Embryonic facial prominence (tissue), 1 donor: ENCODE results near the gene LNPEP.

Experiments
- DNase-seq: peaks from one replicate; pipeline ENCODE4 v3.0.0-alpha.2; 2016; ENCODE audit errors: extremely low spot score

Gene LNPEP

DNA sequence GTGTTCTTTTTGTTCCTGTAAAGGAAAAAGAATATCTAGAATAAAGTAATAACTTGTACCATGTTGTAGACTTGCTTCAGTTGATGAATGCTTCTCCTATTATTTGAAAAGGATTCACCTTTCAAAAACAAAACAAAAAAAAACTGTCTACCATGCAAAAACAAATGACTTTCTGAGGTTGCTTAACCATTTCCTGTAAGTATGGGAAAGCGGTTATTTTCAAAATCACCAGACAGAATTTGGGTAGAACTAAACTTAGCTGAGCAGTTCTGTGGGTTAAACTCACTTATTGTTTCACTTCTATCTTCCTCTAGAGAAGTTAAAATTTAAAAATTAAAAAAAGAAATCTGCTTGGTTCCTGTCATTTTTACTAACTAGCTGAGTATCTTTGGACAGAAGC is 25.2 kb downstream of the LNPEP start:
- no peak for DNase-seq

DNA sequence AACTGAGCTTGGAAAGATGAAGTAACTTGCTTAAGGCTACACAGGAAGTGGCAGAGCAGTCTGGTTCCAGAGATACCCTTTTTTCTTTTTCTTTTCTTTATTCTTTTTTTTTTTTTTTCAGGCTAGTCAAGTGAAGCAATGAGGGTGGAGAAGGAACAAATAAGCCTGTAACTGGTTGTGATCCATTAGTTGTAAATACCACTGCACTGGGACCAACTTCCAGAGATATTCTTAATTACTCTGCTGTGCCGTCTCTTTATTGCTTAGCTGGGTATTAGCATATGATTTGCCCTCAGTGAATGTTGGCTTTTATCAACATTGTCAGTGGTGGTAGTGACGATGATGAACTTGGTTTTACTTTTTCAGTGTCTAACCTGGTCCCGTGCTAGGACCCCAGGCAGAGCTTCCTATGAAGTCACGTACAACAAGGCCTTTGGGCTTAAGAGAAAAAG is 26.7 kb downstream of the LNPEP start:
- no peak for DNase-seq

DNA sequence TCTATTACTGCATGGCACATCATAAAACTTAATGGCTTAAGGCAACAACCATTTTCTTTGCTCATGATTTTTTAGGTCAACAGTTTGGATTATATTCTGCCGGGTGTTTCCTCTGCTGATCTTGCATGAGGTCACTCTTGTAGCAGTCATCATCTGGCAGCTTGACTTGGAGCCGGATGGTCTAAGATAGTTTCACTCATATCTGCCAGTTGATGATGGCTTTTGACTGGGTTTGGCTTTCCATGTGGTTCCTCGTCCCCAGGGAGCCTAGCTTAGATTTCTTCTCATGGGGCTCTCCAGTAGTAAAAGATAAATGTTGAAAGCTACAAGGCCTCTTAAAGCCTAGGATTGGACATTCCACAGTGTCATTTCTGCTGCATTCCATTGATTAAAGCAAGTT is 27.4 kb downstream of the LNPEP start:
- DNase-seq = no peak

DNA sequence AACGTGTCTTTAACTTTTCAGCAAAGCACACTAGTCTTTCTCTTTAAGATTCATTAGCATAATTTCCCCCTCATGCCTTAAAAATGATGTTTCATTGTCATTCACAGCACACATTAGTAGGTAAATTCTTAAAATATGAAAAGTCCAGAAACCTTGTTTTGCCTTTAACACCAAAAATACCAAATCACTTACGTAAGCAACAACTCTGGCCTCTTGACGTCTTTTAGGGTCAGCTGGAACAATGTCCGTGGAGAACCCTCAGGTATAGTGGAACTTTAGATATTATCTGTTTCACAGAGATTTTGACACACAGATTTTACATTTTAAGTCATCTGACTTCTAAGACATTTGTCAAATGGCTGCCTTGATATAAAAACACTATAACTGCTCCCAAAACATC is 30.9 kb downstream of the LNPEP start:
- no peak for DNase-seq

DNA sequence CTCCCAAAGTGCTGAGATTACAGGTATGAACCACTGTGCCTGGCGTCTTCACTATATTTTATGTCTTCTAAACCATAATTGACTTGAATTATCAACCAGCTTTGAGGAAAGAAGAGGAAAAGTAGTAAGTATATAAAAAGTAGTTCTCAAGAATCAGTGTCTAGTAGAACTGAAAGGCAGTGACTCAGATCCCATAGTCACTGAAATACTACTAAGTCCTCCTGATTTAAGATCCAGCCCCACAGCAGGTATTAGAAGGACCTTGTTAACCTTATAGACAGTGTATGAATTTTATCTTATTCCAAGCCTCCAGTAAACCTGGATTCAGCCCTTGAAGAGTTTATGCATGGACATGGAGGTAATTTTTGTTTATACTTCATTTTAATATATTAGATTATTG is 31.5 kb downstream of the LNPEP start:
- no peak for DNase-seq

DNA sequence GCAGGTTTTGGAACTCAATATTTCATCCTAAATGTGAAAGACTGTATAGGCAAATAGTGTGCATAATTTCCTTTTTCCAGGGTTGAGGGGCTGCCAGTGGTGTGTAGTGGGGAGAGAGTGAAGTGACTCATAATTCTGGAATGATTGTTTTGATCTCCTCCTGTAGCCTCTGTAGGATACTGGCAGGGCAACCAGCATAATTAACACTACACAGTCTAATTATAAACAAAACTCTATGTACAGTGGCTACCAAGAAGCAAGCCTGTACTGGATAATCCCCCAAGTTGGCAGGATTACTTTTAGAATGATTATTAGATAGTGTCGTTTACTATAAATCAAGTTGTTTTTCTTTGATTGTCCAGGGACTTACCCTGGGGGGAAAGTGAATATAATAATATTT is 32.2 kb downstream of the LNPEP start:
- no peak for DNase-seq

DNA sequence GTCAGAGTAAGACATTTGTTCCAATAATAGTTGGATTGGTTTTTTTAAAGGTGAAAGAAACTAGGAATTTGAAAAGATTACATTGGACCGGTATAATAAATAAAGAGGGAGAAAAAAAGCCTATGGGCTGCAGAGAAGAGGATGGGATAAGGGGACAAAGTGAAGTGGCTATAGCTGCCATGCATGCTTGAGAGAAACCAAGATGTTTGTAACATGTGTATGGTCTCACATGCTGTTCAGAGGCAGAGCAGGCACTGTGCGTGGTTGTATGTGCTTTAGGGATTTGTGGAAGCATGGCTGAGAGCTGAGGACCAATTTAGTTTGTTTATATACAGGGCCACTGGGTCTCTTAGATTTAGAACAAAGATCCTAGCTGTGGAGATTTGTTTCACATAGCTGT is 32.7 kb downstream of the LNPEP start:
- DNase-seq = no peak

DNA sequence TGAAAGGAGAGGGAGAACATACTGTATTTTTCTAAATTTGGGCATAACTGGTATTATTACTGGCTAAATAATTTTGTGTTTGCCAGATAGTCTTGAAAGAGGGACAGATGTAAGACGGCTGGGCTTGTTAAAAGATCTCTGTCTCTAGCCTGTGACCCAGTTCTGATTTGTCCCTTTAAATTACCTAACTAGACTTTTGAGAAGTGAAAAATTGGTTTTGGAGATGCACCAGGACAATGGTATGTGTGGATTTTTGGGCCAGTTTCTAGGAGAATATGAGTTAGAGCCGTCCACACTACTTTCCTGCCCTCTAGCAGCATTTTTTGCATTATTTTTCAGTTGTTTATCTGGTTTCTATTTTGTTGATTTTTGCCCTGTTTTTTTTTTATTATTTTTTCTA is 33.5 kb downstream of the LNPEP start:
- no peak for DNase-seq

DNA sequence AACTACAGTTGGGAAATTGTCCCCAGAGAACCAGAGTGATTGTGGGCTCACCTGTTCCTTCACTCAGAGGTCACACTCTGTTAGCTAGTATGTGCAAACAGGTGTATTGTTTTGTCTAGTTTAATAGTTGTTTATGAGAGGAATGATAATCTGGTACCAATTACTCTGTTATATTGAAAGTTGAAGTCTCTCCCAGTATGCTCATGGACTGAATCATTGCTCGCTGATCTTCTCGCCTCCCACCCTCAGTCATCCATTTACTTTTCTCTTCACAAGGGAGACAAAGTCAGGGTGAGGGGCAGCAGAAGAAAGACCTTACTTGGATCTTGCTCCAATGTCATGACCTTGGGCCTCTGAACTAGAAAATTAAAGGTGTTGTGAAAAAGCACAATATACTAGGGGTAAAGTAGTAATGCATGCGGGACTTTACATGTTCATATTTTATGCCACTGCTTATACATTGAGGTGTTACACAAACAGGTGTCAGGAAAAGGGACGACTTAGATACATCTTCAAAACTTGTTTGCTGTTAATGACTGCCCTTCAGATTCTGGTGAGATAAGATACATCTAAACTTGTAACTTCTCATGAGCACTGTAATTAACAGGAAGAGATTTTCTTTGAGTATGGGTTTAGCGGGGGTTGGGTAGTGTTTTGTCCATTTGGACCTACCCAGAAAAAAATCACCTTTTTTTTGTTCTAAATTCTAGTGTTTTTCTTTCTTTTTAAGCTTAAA is 36.9 kb downstream of the LNPEP start:
- no peak for DNase-seq

DNA sequence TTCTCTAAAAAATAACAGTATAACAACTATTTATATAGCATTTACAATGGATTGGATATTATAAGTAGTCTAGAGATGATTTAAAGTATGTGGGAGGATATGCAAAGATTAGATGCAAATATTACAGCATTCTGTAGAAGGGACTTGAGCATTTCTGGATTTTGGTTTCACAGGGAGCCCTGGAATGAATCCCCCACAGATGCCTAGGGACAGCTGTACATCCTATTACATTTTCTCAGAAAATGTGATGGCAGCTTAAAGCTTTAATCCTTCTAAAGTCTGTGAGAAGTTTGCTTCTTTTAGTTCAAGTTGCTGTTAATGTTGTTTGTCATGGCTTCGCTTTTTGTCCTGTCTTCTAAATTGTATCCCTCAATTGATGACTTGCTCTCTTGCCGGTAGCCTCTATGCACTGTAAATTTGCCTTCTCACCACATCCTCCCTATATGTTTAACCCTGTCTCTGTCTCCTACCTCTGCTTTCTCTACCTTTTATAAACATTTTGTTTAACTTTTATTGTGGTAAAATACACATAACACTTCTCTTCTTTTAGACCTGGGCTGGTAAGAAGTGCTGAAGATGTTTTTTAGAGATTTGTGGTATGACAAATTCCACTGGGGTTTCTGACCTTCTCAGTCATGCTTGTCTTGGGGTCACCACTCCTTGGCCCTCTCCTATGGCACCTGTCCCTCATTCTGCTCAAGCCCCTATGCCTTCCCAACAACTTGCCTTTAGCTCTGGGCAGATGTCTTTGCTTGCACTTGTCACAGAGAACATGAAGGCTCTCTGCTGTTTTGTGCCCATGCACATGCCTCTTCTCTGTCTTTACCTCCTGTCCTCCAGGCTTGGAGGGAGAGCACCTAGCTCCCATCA is 37.9 kb downstream of the LNPEP start:
- no peak for DNase-seq

DNA sequence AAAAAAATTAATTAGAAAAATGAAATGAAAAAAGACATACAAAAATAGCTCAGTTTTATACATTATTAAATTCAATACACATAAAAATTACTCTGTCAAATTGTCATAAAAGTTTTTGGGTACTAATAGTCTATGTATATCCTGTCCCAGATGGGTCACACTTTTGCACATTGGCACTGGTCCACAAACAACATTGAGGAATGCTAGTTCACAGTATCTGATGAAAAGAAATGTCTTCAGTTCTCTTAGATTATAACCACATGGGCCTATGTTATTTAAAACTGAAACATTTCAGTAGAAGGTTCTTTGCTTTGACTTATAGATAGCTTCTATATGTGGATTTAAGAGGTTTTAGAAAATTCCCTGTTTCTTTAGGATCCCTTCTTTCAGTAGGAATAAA is 39.8 kb downstream of the LNPEP start:
- DNase-seq = no peak

DNA sequence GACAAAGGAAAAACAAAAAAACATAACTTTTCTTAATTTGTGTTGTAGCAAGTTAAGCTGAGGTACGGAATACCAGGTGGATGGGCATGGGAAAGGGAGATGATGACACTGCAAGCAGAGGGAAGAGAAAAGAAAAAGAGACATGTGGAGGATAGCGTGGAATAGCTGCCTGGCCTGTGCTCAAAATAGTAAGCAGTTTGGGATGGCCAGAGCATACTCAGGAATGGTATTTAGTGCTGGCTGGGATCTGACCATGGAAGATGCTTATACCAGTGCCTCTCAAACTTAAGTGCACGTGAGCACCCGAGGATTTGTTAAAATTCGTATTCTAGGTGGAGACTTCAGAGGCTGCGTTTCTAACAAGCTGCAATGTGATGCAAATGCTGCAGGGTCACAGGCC is 41.3 kb downstream of the LNPEP start:
- DNase-seq = no peak

DNA sequence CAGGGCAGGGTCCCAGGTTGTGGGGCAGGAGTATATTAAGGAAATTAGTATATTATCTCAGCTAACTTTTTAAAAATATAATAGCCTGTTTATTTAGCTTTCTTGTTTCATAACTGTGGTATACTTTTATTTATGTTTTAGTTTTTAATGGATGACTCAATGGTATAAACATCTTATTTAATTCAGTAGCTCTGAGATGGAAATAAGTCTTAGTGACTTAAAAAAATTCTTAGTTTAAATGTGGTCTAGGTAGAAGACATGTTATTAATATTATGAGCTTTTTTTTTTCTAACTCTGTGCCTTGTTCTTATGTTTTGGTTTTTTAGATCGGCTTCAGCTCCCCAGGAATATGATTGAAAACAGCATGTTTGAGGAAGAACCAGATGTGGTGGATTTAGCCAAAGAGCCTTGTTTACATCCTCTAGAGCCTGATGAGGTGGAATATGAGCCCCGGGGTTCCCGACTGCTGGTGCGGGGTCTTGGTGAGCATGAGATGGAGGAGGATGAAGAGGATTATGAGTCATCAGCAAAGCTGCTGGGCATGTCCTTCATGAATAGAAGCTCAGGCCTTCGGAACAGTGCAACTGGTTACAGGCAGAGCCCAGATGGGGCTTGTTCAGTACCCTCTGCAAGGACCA is 43.1 kb downstream of the LNPEP start:
- DNase-seq = no peak

DNA sequence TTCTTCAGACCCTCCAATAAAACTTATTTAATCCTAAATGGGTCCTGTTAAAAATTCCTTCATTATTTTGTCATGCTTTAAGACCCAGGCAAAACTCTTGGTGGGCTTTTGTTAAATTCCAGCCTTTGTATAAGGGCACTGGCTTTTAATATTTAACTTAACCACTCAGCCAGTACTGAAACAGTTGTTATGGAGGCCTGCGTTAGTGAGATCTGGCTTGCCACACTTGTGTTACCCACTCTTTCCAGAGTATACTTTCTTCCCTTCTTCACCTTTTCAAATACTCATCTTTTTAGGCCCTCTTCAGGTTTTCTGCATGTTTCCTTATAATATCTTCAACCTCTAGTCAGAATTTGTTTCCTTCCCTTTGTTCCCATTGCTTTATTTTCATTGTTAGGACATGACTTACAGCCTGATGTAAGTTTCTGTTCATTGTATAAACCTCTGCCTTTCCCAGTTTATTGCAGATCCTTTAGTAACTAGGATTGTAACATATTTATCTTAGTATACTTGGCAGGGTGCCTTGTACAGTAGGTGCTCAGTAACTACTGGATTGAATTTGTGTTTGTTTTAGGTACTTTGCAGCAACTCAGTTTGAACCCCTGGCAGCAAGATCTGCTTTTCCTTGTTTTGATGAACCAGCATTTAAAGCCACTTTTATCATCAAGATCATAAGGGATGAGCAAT is 48.8 kb downstream of the LNPEP start:
- no peak for DNase-seq

DNA sequence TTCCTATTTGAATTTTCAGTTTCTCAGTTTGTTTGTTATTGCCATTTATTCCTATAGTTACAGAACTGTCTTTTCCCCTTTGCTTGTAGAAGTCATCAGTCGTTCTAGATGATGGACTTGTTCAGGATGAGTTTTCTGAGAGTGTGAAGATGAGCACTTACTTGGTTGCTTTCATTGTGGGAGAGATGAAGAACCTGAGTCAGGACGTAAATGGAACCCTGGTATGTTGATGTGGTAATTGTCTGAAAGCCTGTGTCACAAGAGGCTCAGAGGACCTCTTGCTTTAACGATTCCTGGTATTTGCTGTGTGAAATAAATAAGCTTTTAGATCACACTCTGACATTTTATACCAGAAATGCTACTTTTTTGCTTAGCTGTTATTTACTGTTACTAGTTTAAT is 50.6 kb downstream of the LNPEP start:
- no peak for DNase-seq

DNA sequence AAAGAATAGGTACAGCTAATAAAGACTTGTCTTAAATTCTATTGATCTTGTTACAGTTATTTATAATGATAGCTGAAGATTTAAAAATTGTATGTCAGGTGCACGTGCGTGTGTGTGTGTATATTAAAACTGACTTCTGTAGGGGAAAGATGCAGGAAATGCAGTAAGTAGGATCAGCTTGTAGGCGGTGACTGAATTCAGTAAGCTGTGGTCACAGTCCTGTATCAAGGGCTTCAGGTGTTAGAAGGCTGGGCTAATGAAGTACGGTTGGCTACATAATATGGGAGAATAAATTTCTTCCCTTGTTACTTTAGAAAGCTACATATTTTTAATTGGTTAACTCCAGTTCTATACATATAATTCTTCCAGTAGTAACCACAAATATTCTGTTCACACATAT is 54.2 kb downstream of the LNPEP start:
- no peak for DNase-seq

DNA sequence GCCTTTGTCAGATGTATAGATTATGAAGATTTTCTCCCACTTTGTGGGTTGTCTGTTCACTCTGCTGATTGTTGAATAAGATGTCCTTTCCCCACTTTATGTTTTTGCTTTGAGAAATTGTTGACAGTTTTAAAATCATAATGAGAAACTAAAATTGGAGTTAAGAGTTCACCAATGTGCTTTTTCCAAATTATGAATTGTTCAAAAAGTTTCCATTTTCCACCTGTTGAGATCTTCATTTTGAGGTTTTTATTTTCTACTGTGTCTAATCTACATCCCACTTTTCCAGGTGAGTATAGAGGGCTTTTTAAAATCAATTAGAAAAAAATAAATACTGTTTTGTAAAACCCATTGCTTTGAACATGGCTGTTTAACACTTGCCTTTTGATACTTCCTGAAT is 55.8 kb downstream of the LNPEP start:
- no peak for DNase-seq

DNA sequence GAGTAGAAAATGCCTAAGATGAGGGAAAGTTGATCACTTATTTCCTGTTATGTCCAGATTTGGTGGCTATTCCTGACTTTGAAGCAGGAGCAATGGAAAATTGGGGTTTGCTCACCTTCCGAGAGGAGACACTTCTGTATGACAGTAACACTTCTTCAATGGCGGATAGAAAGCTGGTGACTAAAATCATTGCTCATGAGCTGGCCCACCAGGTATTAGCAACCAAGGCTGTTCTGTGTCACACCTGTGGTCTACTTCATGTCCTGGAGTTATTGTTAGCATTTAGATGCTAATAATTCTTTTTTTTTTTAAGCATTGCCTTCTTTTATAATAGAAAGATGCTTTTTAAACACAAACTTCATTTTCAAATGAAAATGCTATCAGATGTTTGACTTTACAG is 57.9 kb downstream of the LNPEP start:
- no peak for DNase-seq

DNA sequence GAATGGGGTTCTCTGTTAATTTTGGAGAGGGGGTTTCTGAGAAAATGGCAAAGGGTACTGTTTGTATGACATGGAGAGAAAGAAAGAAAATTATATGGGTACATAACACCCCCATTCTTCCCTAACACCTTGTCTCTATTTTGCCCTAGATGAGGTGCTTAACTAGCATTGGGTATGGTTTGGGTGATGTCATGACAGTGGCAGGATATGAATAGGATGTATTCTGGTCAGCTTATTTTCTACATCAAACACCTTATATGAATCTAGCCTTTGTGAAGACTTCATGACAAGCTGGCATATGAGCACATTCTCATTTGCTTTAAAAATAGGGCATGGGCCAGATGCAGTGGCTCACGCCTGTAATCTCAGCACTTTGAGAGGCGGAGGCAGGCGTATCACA is 58.6 kb downstream of the LNPEP start:
- no peak for DNase-seq

DNA sequence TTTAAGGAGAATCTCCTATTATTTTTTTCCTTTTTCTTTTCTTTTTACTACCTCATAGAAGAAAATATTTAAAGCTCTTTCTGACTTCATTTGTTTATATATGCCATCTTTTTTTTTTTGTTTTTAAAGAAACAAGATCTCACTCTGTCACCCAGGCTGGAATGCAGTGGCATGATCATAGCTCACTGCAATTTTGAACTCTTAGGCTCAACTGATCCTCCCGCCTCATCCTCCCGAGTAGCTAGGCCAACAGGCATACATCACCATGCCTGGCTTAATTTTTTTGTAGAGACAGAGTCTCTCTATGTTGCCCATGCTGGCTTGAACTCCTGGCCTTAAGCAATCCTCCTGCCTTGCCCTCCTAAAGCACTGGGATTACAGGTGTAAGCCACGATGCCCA is 59.5 kb downstream of the LNPEP start:
- DNase-seq = no peak

DNA sequence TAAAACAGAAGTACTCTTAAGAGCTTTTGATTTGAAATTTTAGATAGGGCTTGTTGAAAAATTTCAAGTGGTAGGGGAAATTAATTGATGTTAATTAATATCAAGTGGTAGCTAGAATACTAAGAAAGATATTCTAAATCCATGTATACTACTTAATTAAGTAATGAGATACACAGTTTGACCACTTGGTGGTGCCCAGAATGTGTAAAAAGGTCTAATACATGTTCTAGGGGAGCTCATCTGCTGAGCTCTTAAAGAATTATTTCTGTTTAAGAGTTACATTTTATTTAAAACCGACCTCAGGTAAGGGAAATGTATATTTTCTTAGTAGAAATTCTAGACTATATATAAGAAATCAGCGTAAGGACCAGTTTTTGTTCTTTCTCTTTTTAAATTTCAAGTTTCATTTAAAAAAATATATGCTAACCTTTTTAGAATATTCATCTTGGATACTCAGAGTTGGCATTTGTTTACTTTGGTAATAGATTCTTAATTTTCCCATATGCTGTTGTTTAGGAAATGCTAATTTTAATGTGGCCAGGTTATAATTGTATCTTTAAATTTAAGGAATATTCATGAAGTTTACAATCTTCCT is 61.5 kb downstream of the LNPEP start:
- peak; percentile 35 for DNase-seq

DNA sequence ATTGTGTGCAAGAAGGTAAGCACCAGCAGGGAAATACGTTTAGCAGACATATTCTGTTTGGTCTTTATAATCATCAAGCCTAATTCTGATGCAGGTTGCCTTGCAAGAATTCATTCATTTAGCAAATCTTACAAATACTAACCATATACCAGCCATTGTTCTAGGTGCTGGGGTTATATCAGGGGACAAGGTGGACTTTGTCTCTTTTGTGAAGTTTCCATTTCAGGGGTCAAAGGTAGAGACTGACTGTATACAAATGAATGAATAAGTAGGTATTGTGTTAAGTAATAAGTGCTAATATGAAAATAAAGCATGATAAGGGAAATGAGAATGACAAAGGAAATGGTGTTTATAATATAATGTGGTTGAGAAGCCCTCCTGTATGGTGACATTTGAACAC is 64.0 kb downstream of the LNPEP start:
- DNase-seq = no peak
